Measurements from ENCODE around the gene OPN4. TPM values are rescaled to one million over a fixed set of nuclear protein-coding genes. Genes with fewer than 3 reads are reported as not detected.
A peak's percentile ranks its signal among the peaks of the same experiment; 100 is the strongest.

The OPN4 gene
- total and polyA plus RNA-seq, 8 donors = not detected

- H3K9me3 ChIP-seq = no peaks in the 10 kb centered on the region
- intact Hi-C loops (cut with DNase I; ENCODE audit: low total_unique reads) = no loop called here
- no peak overlapping the region for H3K4me3 ChIP-seq
- H3K36me3 ChIP-seq = no peaks in the 10 kb centered on the region
- DNase-seq = no peak
- no peak for TF ChIP-seq POLR2A (IDR thresholded peaks at IDR 0.05)
- TF ChIP-seq, protein P1, sequence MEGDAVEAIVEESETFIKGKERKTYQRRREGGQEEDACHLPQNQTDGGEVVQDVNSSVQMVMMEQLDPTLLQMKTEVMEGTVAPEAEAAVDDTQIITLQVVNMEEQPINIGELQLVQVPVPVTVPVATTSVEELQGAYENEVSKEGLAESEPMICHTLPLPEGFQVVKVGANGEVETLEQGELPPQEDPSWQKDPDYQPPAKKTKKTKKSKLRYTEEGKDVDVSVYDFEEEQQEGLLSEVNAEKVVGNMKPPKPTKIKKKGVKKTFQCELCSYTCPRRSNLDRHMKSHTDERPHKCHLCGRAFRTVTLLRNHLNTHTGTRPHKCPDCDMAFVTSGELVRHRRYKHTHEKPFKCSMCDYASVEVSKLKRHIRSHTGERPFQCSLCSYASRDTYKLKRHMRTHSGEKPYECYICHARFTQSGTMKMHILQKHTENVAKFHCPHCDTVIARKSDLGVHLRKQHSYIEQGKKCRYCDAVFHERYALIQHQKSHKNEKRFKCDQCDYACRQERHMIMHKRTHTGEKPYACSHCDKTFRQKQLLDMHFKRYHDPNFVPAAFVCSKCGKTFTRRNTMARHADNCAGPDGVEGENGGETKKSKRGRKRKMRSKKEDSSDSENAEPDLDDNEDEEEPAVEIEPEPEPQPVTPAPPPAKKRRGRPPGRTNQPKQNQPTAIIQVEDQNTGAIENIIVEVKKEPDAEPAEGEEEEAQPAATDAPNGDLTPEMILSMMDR (IDR thresholded peaks at IDR 0.05) = no peak
- no peak for TF ChIP-seq POLR2AphosphoS5 (IDR thresholded peaks at IDR 0.05)
- no peak for TF ChIP-seq EP300 (IDR thresholded peaks at IDR 0.05)
- H3K27ac ChIP-seq = peak overlapping the region in 3 of 5 donors; percentile 23 to 68 (median 54)
- peaks cover 0 to 14% (median 0%) of the 10 kb centered on the region in 3 donors for H3K27me3 ChIP-seq
- H3K4me1 ChIP-seq = peaks cover 13 to 51% (median 32%) of the 10 kb centered on the region in 4 donors
- 90 to 96% (median 91%) methylated on average over 17 to 19 of the region's 19 CpGs for WGBS, 5 donors
Measured at GRCh38 chr10:86686972-86687371, 32.6 kb downstream of the OPN4 start.

DNA sequence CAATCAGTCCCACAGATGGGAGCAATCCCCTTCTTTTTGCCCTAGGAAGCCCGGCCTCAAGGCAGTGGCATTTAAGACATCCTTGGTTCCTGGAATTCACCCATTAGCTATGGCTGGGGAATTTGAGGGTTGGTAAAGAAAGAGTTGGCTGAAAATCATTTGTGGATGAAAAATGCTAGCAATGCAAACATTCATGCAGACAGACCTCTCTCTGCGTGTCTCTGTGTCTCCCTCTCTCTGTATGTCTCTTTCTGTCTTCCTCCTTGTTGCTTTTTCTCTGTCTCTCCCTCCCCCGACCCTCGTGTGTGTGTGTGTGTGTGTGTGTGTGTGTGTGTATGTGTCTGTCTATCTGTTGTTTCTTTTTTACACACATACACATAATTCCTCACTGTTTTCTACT, 33.4 kb downstream of the OPN4 start:
- Histone ChIP-seq H3K36me3 (no peaks in the 10 kb centered on the region), H3K9me3 (no peaks in the 10 kb centered on the region), H3K4me1 (peaks cover 13 to 51% (median 32%) of the 10 kb centered on the region in 4 donors), H3K27me3 (peaks cover 0 to 14% (median 0%) of the 10 kb centered on the region in 3 donors), H3K27ac (peak overlapping the region in 3 of 5 donors; percentile 23 to 68 (median 54)), H3K4me3 (no peak overlapping the region)
- TF ChIP-seq POLR2A (IDR thresholded peaks at IDR 0.05) (no peak), EP300 (IDR thresholded peaks at IDR 0.05) (no peak), POLR2AphosphoS5 (IDR thresholded peaks at IDR 0.05) (no peak)
- TF ChIP-seq, protein P1 (IDR thresholded peaks at IDR 0.05) = no peak
- 27 to 38% (median 27%) methylated on average over 3 to 4 of the region's 4 CpGs for WGBS, 5 donors
- no peak for DNase-seq
- intact Hi-C loops (cut with DNase I; ENCODE audit: low total_unique reads) = no loop called here

DNA sequence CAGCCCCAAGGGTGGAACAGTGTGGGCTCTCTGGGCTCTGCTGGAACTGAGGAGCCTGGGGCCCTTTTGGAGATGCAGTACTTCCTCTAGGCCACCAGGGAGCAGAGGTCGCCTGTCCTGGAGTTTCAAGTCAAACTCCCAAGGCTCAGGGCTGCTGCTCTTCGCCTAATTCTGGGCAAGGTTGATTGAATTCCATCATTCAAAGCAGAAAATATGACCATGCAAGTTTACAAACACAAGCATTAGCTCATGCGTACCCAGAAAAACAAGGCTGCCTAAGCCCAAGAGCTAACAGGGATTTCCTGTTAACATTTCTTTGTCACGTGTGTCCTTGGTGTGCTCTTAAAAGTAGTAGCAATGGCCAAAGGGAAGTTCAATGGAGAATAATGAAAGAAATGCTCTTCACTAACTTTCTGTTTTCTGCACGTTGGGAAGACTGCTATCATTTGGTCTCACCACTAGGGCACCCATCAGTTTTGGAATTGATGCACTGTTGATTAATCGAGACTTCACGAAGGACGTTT, 34.1 kb downstream of the OPN4 start:
- Histone ChIP-seq H3K4me1 (peaks cover 12 to 54% (median 31%) of the 10 kb centered on the region in 4 donors), H3K4me3 (no peak overlapping the region), H3K27ac (peak overlapping the region in 2 of 5 donors; percentile 29 to 31), H3K9me3 (no peaks in the 10 kb centered on the region), H3K27me3 (peaks cover 0 to 14% (median 0%) of the 10 kb centered on the region in 3 donors), H3K36me3 (no peaks in the 10 kb centered on the region)
- TF ChIP-seq EP300 (IDR thresholded peaks at IDR 0.05) (no peak), POLR2A (IDR thresholded peaks at IDR 0.05) (no peak), POLR2AphosphoS5 (IDR thresholded peaks at IDR 0.05) (no peak)
- TF ChIP-seq, protein P1 (IDR thresholded peaks at IDR 0.05) = peak in 5 of 7 experiments; percentile 76 to 91 (median 83)
- peak; percentile 65 to 84 for DNase-seq
- intact Hi-C loops (cut with DNase I; ENCODE audit: low total_unique reads) = no loop called here
- 35 to 41% (median 38%) methylated on average over 8 of the region's 8 CpGs for WGBS, 5 donors

DNA sequence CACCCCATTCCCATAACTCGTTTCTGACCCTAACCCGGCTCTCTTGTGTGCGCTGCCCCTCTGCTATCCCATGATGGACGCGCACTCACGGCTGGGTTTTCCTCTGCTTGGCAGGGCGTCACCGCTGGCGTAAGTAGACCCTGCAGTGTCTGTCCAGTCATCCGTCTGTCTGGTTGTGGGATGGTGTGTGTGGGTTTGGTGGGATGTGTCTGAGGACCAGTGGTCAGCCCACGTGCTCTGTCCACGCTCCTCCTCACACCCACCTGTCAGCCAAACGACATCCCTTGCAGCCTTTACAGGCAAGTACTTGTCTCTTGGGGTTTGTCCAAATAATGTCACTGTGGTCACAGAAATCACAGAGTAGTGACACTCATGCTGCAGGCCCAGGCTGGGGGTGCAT, 34.8 kb downstream of the OPN4 start:
- Histone ChIP-seq H3K4me3 (no peak overlapping the region), H3K4me1 (peaks cover 7 to 54% (median 29%) of the 10 kb centered on the region in 4 donors), H3K27ac (no peak overlapping the region), H3K36me3 (no peaks in the 10 kb centered on the region), H3K9me3 (no peaks in the 10 kb centered on the region), H3K27me3 (peaks cover 0 to 14% (median 0%) of the 10 kb centered on the region in 3 donors)
- no peak for DNase-seq
- intact Hi-C loops (cut with DNase I; ENCODE audit: low total_unique reads) = no loop called here
- TF ChIP-seq, protein P1 (IDR thresholded peaks at IDR 0.05) = no peak
- no peak for TF ChIP-seq POLR2A (IDR thresholded peaks at IDR 0.05)
- no peak for TF ChIP-seq POLR2AphosphoS5 (IDR thresholded peaks at IDR 0.05)
- TF ChIP-seq EP300 (IDR thresholded peaks at IDR 0.05) = no peak
- 85 to 90% (median 88%) methylated on average over 12 to 13 of the region's 13 CpGs for WGBS, 5 donors
